Tibial nerve (tissue), 4 donors: ENCODE measurements around the gene KBTBD2. TPM values are rescaled to one million over a fixed set of nuclear protein-coding genes. Genes with fewer than 3 reads are reported as not detected.

ENCODE experiments used
- DNase-seq, 2 donors: peaks; one replicate each; pipeline ENCODE4 v3.0.0-alpha.2; 2019; ENCODE audit warnings: low spot score in 2 of 2
- H3K27ac ChIP-seq, 4 donors: fragments of 200-600 bp; sonication (generic) in 3 of 4; one replicate each; pipeline ENCODE4 v1.5.1; 2017 to 2019; ENCODE audit warnings: mild to moderate bottlenecking in 1 of 4
- H3K27me3 ChIP-seq, 2 donors: fragments of 200-600 bp; sonication (generic) in 1 of 2; one replicate each; pipeline versions ENCODE4 v1.5.1 to v1.6.0; 2017 to 2019
- H3K36me3 ChIP-seq, 3 donors: fragments of 200-600 bp; sonication (generic); one replicate each; pipeline ENCODE4 v1.5.1; 2018 to 2019
- H3K4me1 ChIP-seq, 4 donors: fragments of 200-600 bp; sonication (generic) in 3 of 4; one replicate each; pipeline ENCODE4 v1.5.1; 2017 to 2019
- H3K4me3 ChIP-seq, 4 donors: fragments of 200-600 bp; sonication (generic) in 3 of 4; one replicate each; pipeline ENCODE4 v1.5.1; 2017 to 2019; ENCODE audit warnings: mild to moderate bottlenecking in 1 of 4, moderate library complexity in 1 of 4
- H3K9me3 ChIP-seq, 4 donors: fragments of 200-600 bp; sonication (generic) in 3 of 4; one replicate each; pipeline ENCODE4 v1.5.1; 2017 to 2019
- CTCF ChIP-seq, 5 experiments: fragments of 200-600 bp in 3 of 5; fragments of 450-650 bp in 2 of 5; sonication (generic) in 3 of 5; IDR thresholded peaks; one replicate each; pipeline ENCODE4 v1.5.1; 2016 to 2019; ENCODE audit warnings: antibody characterized with exemption in 5 of 5, mild to moderate bottlenecking in 3 of 5, moderate library complexity in 2 of 5
- EP300 ChIP-seq, 2 donors: sonication (generic); formaldehyde crosslinking; IDR thresholded peaks; one replicate each; pipeline ENCODE4 v1.6.1; 2017; ENCODE audit warnings: antibody characterized with exemption in 2 of 2, mild to moderate bottlenecking in 1 of 2
- POLR2A ChIP-seq, 2 donors: fragments of 450-650 bp; IDR thresholded peaks; one replicate each; pipeline ENCODE4 v1.6.1; 2017; ENCODE audit warnings: antibody characterized with exemption in 2 of 2, mild to moderate bottlenecking in 2 of 2, moderate library complexity in 2 of 2
- WGBS, 2 donors: methylation state at CpG; one replicate each; pipeline ENCODE4 v1.1.5; 2018; 5-methylcytosine and 5-hydroxymethylcytosine counted together
- total RNA-seq, 4 donors: library from RNA; depleted of rRNA; stranded (reverse); fragments of >200 nt; gene quantifications; one replicate each; pipeline ENCODE4 v1.1.0, GENCODE V29; 2016

Gene KBTBD2
- total RNA-seq, 4 donors from 2014 or later = 29.1 to 46.7 (median 42.7) TPM

GRCh38 chr7:32916006-32916405, 24.4 kb upstream of the KBTBD2 start:
- Histone ChIP-seq H3K27ac (no peak overlapping the region), H3K9me3 (no peaks in the 10 kb centered on the region), H3K4me1 (no peaks in the 10 kb centered on the region), H3K27me3 (no peaks in the 10 kb centered on the region), H3K4me3 (no peak overlapping the region), H3K36me3 (peaks cover 4 to 69% (median 7%) of the 10 kb centered on the region in 3 donors)
- WGBS, 2 donors = 87 to 98% methylated on average over 3 of the region's 3 CpGs
- TF ChIP-seq EP300 (IDR thresholded peaks at IDR 0.05) = no peak
- TF ChIP-seq POLR2A (IDR thresholded peaks at IDR 0.05) = no peak
- no peak for TF ChIP-seq CTCF (IDR thresholded peaks at IDR 0.05)
- no peak for DNase-seq

- DNase-seq = no peak
- Histone ChIP-seq H3K4me1 (no peaks in the 10 kb centered on the region), H3K4me3 (no peak overlapping the region), H3K36me3 (peaks cover under 1 to 60% (median 4%) of the 10 kb centered on the region in 3 donors), H3K27ac (no peak overlapping the region), H3K27me3 (no peaks in the 10 kb centered on the region), H3K9me3 (no peaks in the 10 kb centered on the region)
- TF ChIP-seq POLR2A (IDR thresholded peaks at IDR 0.05) (no peak), CTCF (IDR thresholded peaks at IDR 0.05) (no peak), EP300 (IDR thresholded peaks at IDR 0.05) (no peak)
- 93 to 98% methylated on average over 5 of the region's 5 CpGs for WGBS, 2 donors
Measured at GRCh38 chr7:32915041-32915536, 23.5 kb upstream of the KBTBD2 start.

GRCh38 chr7:32914184-32914583, 22.6 kb upstream of the KBTBD2 start:
- Histone ChIP-seq H3K9me3 (no peaks in the 10 kb centered on the region), H3K4me1 (no peaks in the 10 kb centered on the region), H3K36me3 (peaks cover 0 to 52% (median 0%) of the 10 kb centered on the region in 3 donors), H3K27me3 (no peaks in the 10 kb centered on the region), H3K4me3 (no peak overlapping the region), H3K27ac (no peak overlapping the region)
- TF ChIP-seq POLR2A (IDR thresholded peaks at IDR 0.05) (no peak), EP300 (IDR thresholded peaks at IDR 0.05) (no peak), CTCF (IDR thresholded peaks at IDR 0.05) (no peak)
- no peak for DNase-seq
- 75 to 85% methylated on average over 1 of the region's 1 CpG for WGBS, 2 donors

GRCh38 chr7:32910195-32910594, 18.6 kb upstream of the KBTBD2 start:
- Histone ChIP-seq H3K9me3 (no peaks in the 10 kb centered on the region), H3K4me1 (peaks cover 0 to 4% (median 0%) of the 10 kb centered on the region in 4 donors), H3K27me3 (no peaks in the 10 kb centered on the region), H3K4me3 (no peak overlapping the region), H3K27ac (no peak overlapping the region), H3K36me3 (peaks cover 0 to 20% (median 0%) of the 10 kb centered on the region in 3 donors)
- no peak for DNase-seq
- TF ChIP-seq EP300 (IDR thresholded peaks at IDR 0.05) = no peak
- no peak for TF ChIP-seq POLR2A (IDR thresholded peaks at IDR 0.05)
- no peak for TF ChIP-seq CTCF (IDR thresholded peaks at IDR 0.05)
- WGBS, 2 donors = 82 to 86% methylated on average over 1 of the region's 1 CpG

- 12 to 17% methylated on average over 12 of the region's 12 CpGs for WGBS, 2 donors
- Histone ChIP-seq H3K9me3 (no peaks in the 10 kb centered on the region), H3K36me3 (no peaks in the 10 kb centered on the region), H3K4me1 (peaks cover 0 to 8% (median 0%) of the 10 kb centered on the region in 4 donors), H3K4me3 (peak overlapping the region in 3 of 4 donors; percentile 7 to 18 (median 16)), H3K27me3 (no peaks in the 10 kb centered on the region), H3K27ac (no peak overlapping the region)
- DNase-seq = peak in 1 of 2 donors; percentile 38
- TF ChIP-seq CTCF (IDR thresholded peaks at IDR 0.05) = no peak
- TF ChIP-seq EP300 (IDR thresholded peaks at IDR 0.05) = peak in 1 of 2 donors; percentile 22
- TF ChIP-seq POLR2A (IDR thresholded peaks at IDR 0.05) = no peak
Measured at GRCh38 chr7:32905175-32905662, 13.7 kb upstream of the KBTBD2 start.
